Medulla oblongata (tissue), 1 donor: ENCODE measurements around the gene DNAH17.
"Not testable (repeated sequence)": the region's sequence is repeated elsewhere in the genome, so short reads cannot be mapped to it uniquely, and the experiment has no call there.

ENCODE experiments used
- DNase-seq: peaks from one replicate; pipeline ENCODE4 v3.0.0-alpha.2; 2015; ENCODE audit errors: extremely low spot score

The DNAH17 gene

GRCh38 chr17:78477913-78478756 is 99.1 kb downstream of the DNAH17 start:
- DNase-seq = no peak

- DNase-seq = no peak
These were observed 100.2 kb downstream of the DNAH17 start for GRCh38 chr17:78476973-78477372.

- DNase-seq = no peak
These were observed 101.0 kb downstream of the DNAH17 start for GRCh38 chr17:78476149-78476548.

- DNase-seq = no peak
These were observed 102.0 kb downstream of the DNAH17 start for GRCh38 chr17:78475211-78475610.

- no peak for DNase-seq
These were observed 102.5 kb downstream of the DNAH17 start for GRCh38 chr17:78474614-78475146.

- no peak for DNase-seq
These were observed 103.1 kb downstream of the DNAH17 start for GRCh38 chr17:78473951-78474613.

GRCh38 chr17:78472035-78472905 is 104.9 kb downstream of the DNAH17 start:
- DNase-seq = no peak

GRCh38 chr17:78471635-78472034 is 105.6 kb downstream of the DNAH17 start:
- DNase-seq = no peak

- no peak for DNase-seq
These were observed 107.8 kb downstream of the DNAH17 start for GRCh38 chr17:78469443-78469842.

GRCh38 chr17:78468366-78468765 is 108.8 kb downstream of the DNAH17 start:
- no peak for DNase-seq

GRCh38 chr17:78466786-78467715 is 110.1 kb downstream of the DNAH17 start:
- DNase-seq = no peak

- DNase-seq = not testable (repeated sequence)
These were observed 110.9 kb downstream of the DNAH17 start for GRCh38 chr17:78466109-78466785.

- no peak for DNase-seq
These were observed 115.0 kb downstream of the DNAH17 start for GRCh38 chr17:78462148-78462547.

- DNase-seq = no peak
These were observed 115.5 kb downstream of the DNAH17 start for GRCh38 chr17:78461799-78462053.

- DNase-seq = no peak
These were observed 116.0 kb downstream of the DNAH17 start for GRCh38 chr17:78460951-78461798.

GRCh38 chr17:78460176-78460675 is 117.0 kb downstream of the DNAH17 start:
- no peak for DNase-seq

- DNase-seq = no peak
These were observed 117.5 kb downstream of the DNAH17 start for GRCh38 chr17:78459696-78460095.

GRCh38 chr17:78458736-78459335 is 118.4 kb downstream of the DNAH17 start:
- DNase-seq = peak; percentile 96

GRCh38 chr17:78458091-78458490 is 119.1 kb downstream of the DNAH17 start:
- DNase-seq = peak; percentile 47
